ENCODE measurements around the gene TMX2. TPM values are rescaled to one million over a fixed set of nuclear protein-coding genes. Genes with fewer than 3 reads are reported as not detected.
"Not testable (repeated sequence)": the region's sequence is repeated elsewhere in the genome, so short reads cannot be mapped to it uniquely, and the experiment has no call there.

TMX2 gene
- total RNA-seq, 4 donors from 2014 or later = 12.3 to 86.7 (median 49.0) TPM

DNA sequence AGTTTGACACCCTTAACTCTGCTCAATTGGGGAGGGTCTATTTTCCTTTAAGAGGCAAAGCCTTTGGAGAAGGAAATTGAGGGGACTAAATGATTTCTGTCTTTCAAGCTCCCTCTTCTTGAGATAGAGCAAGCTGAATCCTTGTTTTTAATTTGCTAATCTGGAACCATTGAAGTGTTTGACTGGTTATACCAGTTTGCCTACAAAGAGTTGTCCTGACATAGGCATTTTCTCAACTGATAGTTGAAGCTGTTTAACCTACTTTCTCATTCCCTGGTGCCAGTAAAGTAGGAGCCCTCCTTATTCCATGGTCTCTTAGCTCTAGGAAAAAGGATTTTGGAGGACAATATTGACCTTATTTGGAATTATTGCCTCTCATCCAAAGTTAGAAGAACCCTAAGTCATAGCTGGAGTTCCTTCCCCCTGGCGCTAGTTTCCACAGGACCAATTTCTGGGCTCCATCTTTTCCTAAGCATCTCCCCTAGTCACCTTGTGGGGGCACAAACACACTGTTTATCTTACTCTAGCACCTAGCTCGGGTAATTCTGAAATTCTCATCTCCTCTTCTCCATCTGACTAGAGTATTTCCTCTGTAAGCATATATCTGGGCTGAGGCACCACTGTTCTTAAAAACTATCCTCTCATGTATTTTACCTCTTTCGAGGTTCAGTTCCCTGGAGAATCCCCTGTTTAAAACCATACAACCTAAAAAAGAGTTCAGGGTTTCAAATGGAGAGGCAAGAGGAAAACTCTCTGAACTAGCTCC lies 37.0 kb upstream of the TMX2 start:
- WGBS, 2 donors (ENCODE audit: low coverage in 1 of 2) = 74 to 92% methylated on average over 3 of the region's 3 CpGs
- in situ Hi-C loops (cut with MboI; ENCODE audit: low pct_ligation_motif_present in 1 of 4, low pct_unique_long_range_greater_than_20kb in 1 of 4, low sequenced_read_pairs in 3 of 4) (loop anchor here in 1 of 4 donors (25.0 kb wide), 1 partner anchor 137 kb away; no protein-coding TSS in a partner anchor), intact Hi-C loops (cut with DNase I; ENCODE audit: low total_unique reads) (no loop called here)
- Histone ChIP-seq H3K27me3 (no peaks in the 10 kb centered on the region), H3K4me1 (peaks cover 0 to 43% (median 0%) of the 10 kb centered on the region in 4 donors), H3K36me3 (peaks cover 0 to 28% (median 12%) of the 10 kb centered on the region in 4 donors), H3K9me3 (no peaks in the 10 kb centered on the region), H3K27ac (no peak overlapping the region), H3K4me3 (no peak overlapping the region)
- TF ChIP-seq POLR2A (IDR thresholded peaks at IDR 0.05) (no peak), EP300 (IDR thresholded peaks at IDR 0.05; ENCODE audit: low read depth) (no peak), POLR2AphosphoS5 (IDR thresholded peaks at IDR 0.05) (no peak)
- TF ChIP-seq, protein P1, sequence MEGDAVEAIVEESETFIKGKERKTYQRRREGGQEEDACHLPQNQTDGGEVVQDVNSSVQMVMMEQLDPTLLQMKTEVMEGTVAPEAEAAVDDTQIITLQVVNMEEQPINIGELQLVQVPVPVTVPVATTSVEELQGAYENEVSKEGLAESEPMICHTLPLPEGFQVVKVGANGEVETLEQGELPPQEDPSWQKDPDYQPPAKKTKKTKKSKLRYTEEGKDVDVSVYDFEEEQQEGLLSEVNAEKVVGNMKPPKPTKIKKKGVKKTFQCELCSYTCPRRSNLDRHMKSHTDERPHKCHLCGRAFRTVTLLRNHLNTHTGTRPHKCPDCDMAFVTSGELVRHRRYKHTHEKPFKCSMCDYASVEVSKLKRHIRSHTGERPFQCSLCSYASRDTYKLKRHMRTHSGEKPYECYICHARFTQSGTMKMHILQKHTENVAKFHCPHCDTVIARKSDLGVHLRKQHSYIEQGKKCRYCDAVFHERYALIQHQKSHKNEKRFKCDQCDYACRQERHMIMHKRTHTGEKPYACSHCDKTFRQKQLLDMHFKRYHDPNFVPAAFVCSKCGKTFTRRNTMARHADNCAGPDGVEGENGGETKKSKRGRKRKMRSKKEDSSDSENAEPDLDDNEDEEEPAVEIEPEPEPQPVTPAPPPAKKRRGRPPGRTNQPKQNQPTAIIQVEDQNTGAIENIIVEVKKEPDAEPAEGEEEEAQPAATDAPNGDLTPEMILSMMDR (IDR thresholded peaks at IDR 0.05) = no peak
- no peak for DNase-seq

DNA sequence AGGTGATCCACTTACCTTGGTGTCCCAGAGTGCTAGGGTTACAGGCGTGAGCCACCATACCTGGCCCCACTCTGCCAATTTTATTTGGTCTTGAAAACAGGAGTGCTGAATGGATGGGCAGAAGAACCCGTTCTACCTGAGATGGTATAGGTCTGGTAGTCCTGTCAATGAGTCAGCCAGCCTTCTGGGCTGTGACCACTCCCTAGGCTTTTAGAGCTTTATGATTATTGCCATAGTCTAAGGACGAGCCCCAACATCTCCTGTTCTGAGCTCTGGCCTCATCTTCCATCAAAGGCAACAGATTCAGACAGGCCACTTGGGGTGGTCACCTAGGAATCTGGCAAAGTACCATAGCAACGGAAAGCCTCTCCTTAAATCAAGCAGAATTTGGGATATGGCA lies 33.0 kb upstream of the TMX2 start:
- 67 to 79% methylated on average over 2 to 4 of the region's 4 CpGs for WGBS, 2 donors (ENCODE audit: low coverage in 1 of 2)
- peaks cover 0 to 25% (median 11%) of the 10 kb centered on the region in 4 donors for H3K36me3 ChIP-seq
- no peak for DNase-seq

DNA sequence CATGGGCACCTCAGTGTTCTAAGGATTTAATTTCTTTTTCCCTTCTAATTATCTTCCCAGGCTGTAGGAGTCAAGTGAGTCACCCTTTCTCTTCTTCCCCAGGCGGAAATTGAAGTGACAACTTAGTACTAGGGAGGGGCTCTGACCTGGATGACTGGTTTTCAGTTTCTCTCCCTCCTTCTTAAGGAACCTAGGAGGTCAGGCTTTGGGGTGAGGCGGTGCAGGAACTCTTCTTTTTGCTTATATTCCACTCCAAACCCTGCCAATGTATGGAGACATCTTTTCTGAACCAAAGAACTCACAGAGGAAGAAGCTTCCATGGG lies 31.9 kb upstream of the TMX2 start:
- H3K4me3 ChIP-seq = no peak overlapping the region
- no peak for TF ChIP-seq EP300 (IDR thresholded peaks at IDR 0.05; ENCODE audit: low read depth)
- TF ChIP-seq POLR2AphosphoS5 (IDR thresholded peaks at IDR 0.05) = no peak
- TF ChIP-seq POLR2A (IDR thresholded peaks at IDR 0.05) = no peak
- TF ChIP-seq, protein P1 (IDR thresholded peaks at IDR 0.05) = no peak
- peaks cover 0 to 28% (median 9%) of the 10 kb centered on the region in 4 donors for H3K36me3 ChIP-seq
- H3K27ac ChIP-seq = peak overlapping the region in 1 of 4 donors; percentile 16
- WGBS, 2 donors (ENCODE audit: low coverage in 1 of 2) = 72 to 81% methylated on average over 2 of the region's 2 CpGs
- peaks cover 0 to 30% (median 0%) of the 10 kb centered on the region in 4 donors for H3K4me1 ChIP-seq
- intact Hi-C loops (cut with DNase I; ENCODE audit: low total_unique reads) (no loop called here), in situ Hi-C loops (cut with MboI; ENCODE audit: low pct_ligation_motif_present in 1 of 4, low pct_unique_long_range_greater_than_20kb in 1 of 4, low sequenced_read_pairs in 3 of 4) (loop anchor here in 1 of 4 donors (25.0 kb wide), 1 partner anchor 132 kb away; no protein-coding TSS in a partner anchor)
- no peaks in the 10 kb centered on the region for H3K27me3 ChIP-seq
- DNase-seq = no peak
- no peaks in the 10 kb centered on the region for H3K9me3 ChIP-seq

More for the DNA sequence above, 33.0 kb upstream of the TMX2 start:
- Histone ChIP-seq H3K4me3 (no peak overlapping the region), H3K4me1 (peaks cover 0 to 40% (median 0%) of the 10 kb centered on the region in 4 donors), H3K27ac (no peak overlapping the region), H3K27me3 (no peaks in the 10 kb centered on the region), H3K9me3 (no peaks in the 10 kb centered on the region)
- in situ Hi-C loops (cut with MboI; ENCODE audit: low pct_ligation_motif_present in 1 of 4, low pct_unique_long_range_greater_than_20kb in 1 of 4, low sequenced_read_pairs in 3 of 4) = loop anchor here in 1 of 4 donors (25.0 kb wide), 1 partner anchor 133 kb away; no protein-coding TSS in a partner anchor
- intact Hi-C loops (cut with DNase I; ENCODE audit: low total_unique reads) = no loop called here
- TF ChIP-seq POLR2A (IDR thresholded peaks at IDR 0.05) = no peak
- TF ChIP-seq EP300 (IDR thresholded peaks at IDR 0.05; ENCODE audit: low read depth) = no peak
- TF ChIP-seq POLR2AphosphoS5 (IDR thresholded peaks at IDR 0.05) = no peak
- TF ChIP-seq, protein P1 (IDR thresholded peaks at IDR 0.05) = no peak

DNA sequence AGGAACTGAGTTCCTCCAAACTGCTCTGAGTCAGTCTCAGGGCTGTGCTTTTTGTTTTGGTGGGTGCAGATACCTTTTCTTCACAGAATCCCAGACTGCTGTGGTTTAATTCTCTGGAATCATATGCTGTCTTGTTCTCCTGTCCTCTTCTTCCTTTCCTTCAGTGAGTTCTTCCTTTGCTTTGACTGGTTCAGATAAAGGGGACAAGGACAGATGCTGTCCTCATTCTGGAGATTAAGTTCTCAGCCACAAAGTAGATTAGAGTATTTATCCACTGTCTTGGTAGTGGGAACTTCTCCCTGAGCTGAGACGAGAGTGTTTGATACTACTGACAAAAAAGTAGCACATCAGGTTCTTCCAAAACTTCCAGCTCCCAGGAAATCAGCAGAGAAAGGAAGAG lies 31.2 kb upstream of the TMX2 start:
- intact Hi-C loops (cut with DNase I; ENCODE audit: low total_unique reads) (no loop called here), in situ Hi-C loops (cut with MboI; ENCODE audit: low pct_ligation_motif_present in 1 of 4, low pct_unique_long_range_greater_than_20kb in 1 of 4, low sequenced_read_pairs in 3 of 4) (loop anchor here in 1 of 4 donors (25.0 kb wide), 1 partner anchor 131 kb away; no protein-coding TSS in a partner anchor)
- no peak for DNase-seq
- H3K4me1 ChIP-seq = peaks cover 0 to 28% (median 0%) of the 10 kb centered on the region in 4 donors
- H3K27ac ChIP-seq = no peak overlapping the region
- no peak overlapping the region for H3K4me3 ChIP-seq
- TF ChIP-seq POLR2A (IDR thresholded peaks at IDR 0.05) (no peak), EP300 (IDR thresholded peaks at IDR 0.05; ENCODE audit: low read depth) (no peak), POLR2AphosphoS5 (IDR thresholded peaks at IDR 0.05) (no peak)
- TF ChIP-seq, protein P1 (IDR thresholded peaks at IDR 0.05) = no peak
- 65% methylated on average over 1 of the region's 1 CpG; no CpG with 5 or more reads in 1 of the 2 donors for WGBS, 2 donors (ENCODE audit: low coverage in 1 of 2)
- no peaks in the 10 kb centered on the region for H3K27me3 ChIP-seq
- H3K9me3 ChIP-seq = no peaks in the 10 kb centered on the region
- H3K36me3 ChIP-seq = peaks cover 0 to 31% (median 9%) of the 10 kb centered on the region in 4 donors

DNA sequence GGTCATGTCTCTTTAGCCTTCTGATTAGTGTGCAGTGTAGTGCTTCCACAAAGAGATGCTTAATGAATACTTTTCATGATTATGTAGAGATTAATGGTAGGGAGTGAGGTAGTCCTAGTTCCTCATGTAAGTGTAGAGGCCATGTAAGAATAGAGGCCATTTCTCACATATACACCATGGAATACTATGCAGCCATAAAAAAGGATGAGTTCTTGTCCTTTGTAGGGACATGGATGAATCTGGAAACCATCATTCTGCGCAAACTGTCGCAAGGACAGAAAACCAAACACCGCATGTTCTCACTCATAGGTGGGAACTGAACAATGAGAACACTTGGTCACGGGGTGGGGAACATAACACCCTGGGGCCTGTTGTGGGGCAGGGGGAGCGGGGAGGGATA lies 21.9 kb upstream of the TMX2 start:
- peaks cover 0 to 94% (median 46%) of the 10 kb centered on the region in 4 donors for H3K36me3 ChIP-seq
- H3K27ac ChIP-seq; DNase-seq; H3K4me3 ChIP-seq; intact Hi-C loops (cut with DNase I; ENCODE audit: low total_unique reads); H3K4me1 ChIP-seq; H3K9me3 ChIP-seq; H3K27me3 ChIP-seq: not testable (repeated sequence)
- WGBS, 2 donors (ENCODE audit: low coverage in 1 of 2) = 96 to 98% methylated on average over 5 of the region's 5 CpGs
- in situ Hi-C loops (cut with MboI; ENCODE audit: low pct_ligation_motif_present in 1 of 4, low pct_unique_long_range_greater_than_20kb in 1 of 4, low sequenced_read_pairs in 3 of 4) = loop anchor here in 1 of 4 donors (25.0 kb wide), 1 partner anchor 122 kb away; no protein-coding TSS in a partner anchor
